ENCODE data around the gene MIGA1.
"Not testable (repeated sequence)": the region's sequence is repeated elsewhere in the genome, so short reads cannot be mapped to it uniquely, and the experiment has no call there.

Gene MIGA1

DNA sequence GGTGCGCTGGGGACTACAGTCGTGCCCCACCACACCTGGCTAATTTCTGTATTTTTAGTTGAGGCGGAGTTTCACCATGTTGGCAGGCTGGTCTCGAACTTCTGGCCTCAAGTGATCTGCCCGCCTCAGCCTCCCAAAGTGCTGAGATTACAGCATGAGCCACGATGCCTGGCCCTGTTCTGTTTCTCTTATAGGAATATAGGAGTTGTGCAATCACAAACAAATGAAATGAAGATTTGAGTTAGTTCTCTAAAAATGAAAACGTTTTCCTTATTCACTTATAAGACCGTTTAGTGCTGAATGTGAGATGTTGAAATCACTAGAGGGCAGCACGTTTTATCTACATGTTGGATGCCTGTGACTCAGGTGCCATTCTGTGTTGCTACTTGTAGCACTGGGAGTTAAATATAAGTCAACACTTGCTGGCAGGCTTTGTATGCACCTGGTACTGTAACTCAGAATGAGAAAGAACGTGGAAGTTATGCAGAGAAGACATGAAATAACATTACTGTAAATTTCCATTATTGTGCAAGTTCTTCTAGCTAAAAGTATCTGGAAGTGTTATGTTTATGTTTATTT, 45.8 kb downstream of the MIGA1 start:
- H3K4me3 ChIP-seq (ENCODE audit: low read length) = peak overlapping the region; percentile 30; the same call in 1 of the 2 replicates
- H3K4me2 ChIP-seq (ENCODE audit: low read length) = peak overlapping the region; percentile 48
- H3K9me3 ChIP-seq (ENCODE audit: control insufficient read depth, insufficient read depth, low read length) = no peaks in the 10 kb centered on the region
- H3K79me2 ChIP-seq (ENCODE audit: control insufficient read depth, low read length) = no peaks in the 10 kb centered on the region
- H3F3A ChIP-seq (ENCODE audit: control insufficient read depth, insufficient read depth) = no peaks in the 10 kb centered on the region
- no peaks in the 10 kb centered on the region for H3K27me3 ChIP-seq (ENCODE audit: control insufficient read depth, low read length)
- no peaks in the 10 kb centered on the region for H4K20me1 ChIP-seq (ENCODE audit: control insufficient read depth, insufficient read depth, low read depth, low read length)
- no peaks in the 10 kb centered on the region for H3K9me2 ChIP-seq (replicated peaks; ENCODE audit: control insufficient read depth, low read length)
- peaks cover 61% of the 10 kb centered on the region for H3K4me1 ChIP-seq (ENCODE audit: control insufficient read depth, low read length)
- no peak for TF ChIP-seq EZH2phosphoT487 (IDR thresholded peaks at IDR 0.05; ENCODE audit: borderline replicate concordance, low read length)
- TF ChIP-seq, protein P1, sequence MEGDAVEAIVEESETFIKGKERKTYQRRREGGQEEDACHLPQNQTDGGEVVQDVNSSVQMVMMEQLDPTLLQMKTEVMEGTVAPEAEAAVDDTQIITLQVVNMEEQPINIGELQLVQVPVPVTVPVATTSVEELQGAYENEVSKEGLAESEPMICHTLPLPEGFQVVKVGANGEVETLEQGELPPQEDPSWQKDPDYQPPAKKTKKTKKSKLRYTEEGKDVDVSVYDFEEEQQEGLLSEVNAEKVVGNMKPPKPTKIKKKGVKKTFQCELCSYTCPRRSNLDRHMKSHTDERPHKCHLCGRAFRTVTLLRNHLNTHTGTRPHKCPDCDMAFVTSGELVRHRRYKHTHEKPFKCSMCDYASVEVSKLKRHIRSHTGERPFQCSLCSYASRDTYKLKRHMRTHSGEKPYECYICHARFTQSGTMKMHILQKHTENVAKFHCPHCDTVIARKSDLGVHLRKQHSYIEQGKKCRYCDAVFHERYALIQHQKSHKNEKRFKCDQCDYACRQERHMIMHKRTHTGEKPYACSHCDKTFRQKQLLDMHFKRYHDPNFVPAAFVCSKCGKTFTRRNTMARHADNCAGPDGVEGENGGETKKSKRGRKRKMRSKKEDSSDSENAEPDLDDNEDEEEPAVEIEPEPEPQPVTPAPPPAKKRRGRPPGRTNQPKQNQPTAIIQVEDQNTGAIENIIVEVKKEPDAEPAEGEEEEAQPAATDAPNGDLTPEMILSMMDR (IDR thresholded peaks at IDR 0.05; ENCODE audit: low read depth, low read length, poor library complexity, severe bottlenecking) = peak; percentile 71
- peak overlapping the region; percentile 63 for H3K27ac ChIP-seq (ENCODE audit: low read depth, low read length)
- peaks cover 25% of the 10 kb centered on the region for H3K36me3 ChIP-seq (ENCODE audit: control insufficient read depth, low read length)

DNA sequence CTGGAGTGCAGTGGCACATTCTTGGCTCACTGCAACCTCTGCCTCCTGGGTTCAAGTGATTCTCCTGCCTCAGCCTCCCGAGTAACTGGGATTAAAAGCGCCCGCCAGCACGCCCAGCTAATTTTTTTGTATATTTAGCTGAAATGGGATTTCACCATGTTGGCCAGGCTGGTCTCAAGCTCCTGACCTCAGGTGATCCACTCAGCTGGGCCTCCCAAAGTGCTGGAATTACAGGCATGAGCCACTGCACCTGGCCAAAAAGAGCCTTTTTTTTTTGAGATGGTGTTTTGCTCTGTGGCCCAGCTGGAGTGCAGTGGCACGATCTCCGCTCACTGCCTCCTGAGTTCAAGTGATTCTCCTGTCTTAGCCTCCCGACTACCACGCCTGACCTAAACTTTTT, 47.4 kb downstream of the MIGA1 start:
- Histone ChIP-seq H3K36me3 (ENCODE audit: control insufficient read depth, low read length) (peaks cover 19% of the 10 kb centered on the region), H3K4me1 (ENCODE audit: control insufficient read depth, low read length) (peaks cover 75% of the 10 kb centered on the region)
- not testable (repeated sequence) for H3F3A ChIP-seq (ENCODE audit: control insufficient read depth, insufficient read depth); H3K4me3 ChIP-seq (ENCODE audit: low read length); H3K4me2 ChIP-seq (ENCODE audit: low read length); H3K79me2 ChIP-seq (ENCODE audit: control insufficient read depth, low read length); H3K27ac ChIP-seq (ENCODE audit: low read depth, low read length); H3K9me2 ChIP-seq (replicated peaks; ENCODE audit: control insufficient read depth, low read length); H3K27me3 ChIP-seq (ENCODE audit: control insufficient read depth, low read length); H4K20me1 ChIP-seq (ENCODE audit: control insufficient read depth, insufficient read depth, low read depth, low read length); H3K9me3 ChIP-seq (ENCODE audit: control insufficient read depth, insufficient read depth, low read length)

DNA sequence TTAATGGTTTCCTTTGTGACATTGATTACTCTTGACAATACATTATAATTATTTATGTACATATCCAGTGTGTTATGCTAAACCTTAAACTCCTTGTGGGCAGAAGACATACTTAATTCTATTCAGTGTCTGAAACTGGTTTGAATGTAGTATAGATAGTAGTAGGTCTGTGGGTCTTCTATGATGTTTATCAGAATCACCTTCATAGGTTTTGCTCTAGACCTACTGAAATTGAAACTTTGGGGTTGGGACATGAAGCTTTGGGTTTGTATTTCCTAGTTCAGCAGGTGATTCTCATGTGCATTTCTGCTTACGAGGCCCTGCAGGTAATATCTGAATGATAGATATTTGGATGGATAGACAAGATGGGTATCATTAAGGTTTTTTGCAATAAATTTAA, 48.6 kb downstream of the MIGA1 start:
- Histone ChIP-seq H3K27me3 (ENCODE audit: control insufficient read depth, low read length) (no peaks in the 10 kb centered on the region), H3K9me3 (ENCODE audit: control insufficient read depth, insufficient read depth, low read length) (no peaks in the 10 kb centered on the region), H3K79me2 (ENCODE audit: control insufficient read depth, low read length) (no peaks in the 10 kb centered on the region), H4K20me1 (ENCODE audit: control insufficient read depth, insufficient read depth, low read depth, low read length) (no peaks in the 10 kb centered on the region), H3K9me2 (replicated peaks; ENCODE audit: control insufficient read depth, low read length) (no peaks in the 10 kb centered on the region), H3F3A (ENCODE audit: control insufficient read depth, insufficient read depth) (no peaks in the 10 kb centered on the region), H3K36me3 (ENCODE audit: control insufficient read depth, low read length) (peaks cover 14% of the 10 kb centered on the region), H3K27ac (ENCODE audit: low read depth, low read length) (no peak overlapping the region), H3K4me3 (ENCODE audit: low read length) (no peak overlapping the region), H3K4me2 (ENCODE audit: low read length) (no peak overlapping the region), H3K4me1 (ENCODE audit: control insufficient read depth, low read length) (peaks cover 83% of the 10 kb centered on the region)
- TF ChIP-seq, protein P1 (IDR thresholded peaks at IDR 0.05; ENCODE audit: low read depth, low read length, poor library complexity, severe bottlenecking) = no peak
- no peak for TF ChIP-seq EZH2phosphoT487 (IDR thresholded peaks at IDR 0.05; ENCODE audit: borderline replicate concordance, low read length)

DNA sequence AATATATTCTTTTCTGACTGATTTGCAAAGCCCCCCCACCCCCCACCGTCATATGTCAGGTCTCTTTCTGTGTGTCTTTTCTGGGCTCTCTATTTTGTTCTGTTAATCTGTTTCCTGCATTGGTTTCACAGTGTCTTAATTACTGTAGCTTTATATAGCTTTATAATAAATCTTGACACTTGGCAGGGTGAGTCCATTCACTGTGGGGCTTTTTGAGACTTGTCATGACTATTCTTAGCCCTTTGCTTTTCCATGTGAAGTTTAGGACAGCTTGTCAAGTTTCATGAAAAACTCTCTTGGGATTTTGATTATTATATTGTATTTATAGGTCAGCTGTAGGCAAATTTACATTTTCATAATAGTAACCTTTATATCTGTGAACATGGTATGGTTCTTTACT, 50.4 kb downstream of the MIGA1 start:
- Histone ChIP-seq H3K27me3 (ENCODE audit: control insufficient read depth, low read length) (no peaks in the 10 kb centered on the region), H3K9me2 (replicated peaks; ENCODE audit: control insufficient read depth, low read length) (no peaks in the 10 kb centered on the region), H3K79me2 (ENCODE audit: control insufficient read depth, low read length) (no peaks in the 10 kb centered on the region), H4K20me1 (ENCODE audit: control insufficient read depth, insufficient read depth, low read depth, low read length) (no peaks in the 10 kb centered on the region), H3K27ac (ENCODE audit: low read depth, low read length) (peak overlapping the region; percentile 70), H3K4me1 (ENCODE audit: control insufficient read depth, low read length) (peaks cover 78% of the 10 kb centered on the region), H3K4me2 (ENCODE audit: low read length) (peak overlapping the region; percentile 45), H3K4me3 (ENCODE audit: low read length) (peak overlapping the region; percentile 12), H3K36me3 (ENCODE audit: control insufficient read depth, low read length) (peaks cover 7% of the 10 kb centered on the region), H3F3A (ENCODE audit: control insufficient read depth, insufficient read depth) (no peaks in the 10 kb centered on the region), H3K9me3 (ENCODE audit: control insufficient read depth, insufficient read depth, low read length) (no peaks in the 10 kb centered on the region)
- TF ChIP-seq EZH2phosphoT487 (IDR thresholded peaks at IDR 0.05; ENCODE audit: borderline replicate concordance, low read length) = no peak
- TF ChIP-seq, protein P1 (IDR thresholded peaks at IDR 0.05; ENCODE audit: low read depth, low read length, poor library complexity, severe bottlenecking) = no peak
